Liver (tissue), 9 donors: Measurements from ENCODE around the gene RHO. TPM values are rescaled to one million over a fixed set of nuclear protein-coding genes. Genes with fewer than 3 reads are reported as not detected.

Experiments used
- DNase-seq: peaks from one replicate; pipeline ENCODE4 v3.0.0-alpha.2; 2017; ENCODE audit warnings: low spot score
- H3K27ac ChIP-seq, 2 donors: one replicate each; pipeline ENCODE4 v1.7.0; 2013; ENCODE audit warnings: inconsistent platforms in 2 of 2, low read length in 2 of 2, control low read depth in 1 of 2, low read depth in 1 of 2, mild to moderate bottlenecking in 1 of 2
- H3K27me3 ChIP-seq, 4 donors: one replicate each; pipeline versions ENCODE4 v1.6.1 to v1.7.0; 2013; ENCODE audit warnings: low read length in 3 of 4, inconsistent platforms in 1 of 4, mild to moderate bottlenecking in 1 of 4, moderate library complexity in 1 of 4; ENCODE audit not compliant: control insufficient read depth in 4 of 4, insufficient read depth in 4 of 4
- H3K36me3 ChIP-seq, 4 donors: one replicate each; pipeline versions ENCODE4 v1.6.1 to v1.7.0; 2013; ENCODE audit warnings: low read length in 3 of 4, mild to moderate bottlenecking in 3 of 4, low read depth in 1 of 4, moderate library complexity in 1 of 4; ENCODE audit not compliant: control insufficient read depth in 4 of 4, insufficient read depth in 3 of 4
- H3K4me1 ChIP-seq, 4 donors: one replicate each; pipeline versions ENCODE4 v1.6.1 to v1.7.0; 2013; ENCODE audit warnings: low read length in 3 of 4, mild to moderate bottlenecking in 3 of 4, moderate library complexity in 1 of 4; ENCODE audit not compliant: control insufficient read depth in 4 of 4, insufficient read depth in 4 of 4
- H3K4me3 ChIP-seq, 3 donors: one replicate each; pipeline versions ENCODE4 v1.6.1 to v1.7.0; 2013; ENCODE audit warnings: low read length in 3 of 3, control low read depth in 1 of 3, low read depth in 1 of 3, mild to moderate bottlenecking in 1 of 3
- H3K9ac ChIP-seq, 2 donors: one replicate each; pipeline ENCODE4 v1.7.0; 2013; ENCODE audit warnings: low read length in 2 of 2, mild to moderate bottlenecking in 2 of 2, moderate library complexity in 2 of 2, control low read depth in 1 of 2, low read depth in 1 of 2
- H3K9me3 ChIP-seq, 4 donors: one replicate each; pipeline versions ENCODE4 v1.6.1 to v1.7.0; 2013; ENCODE audit warnings: low read length in 3 of 4; ENCODE audit not compliant: control insufficient read depth in 4 of 4
- CTCF ChIP-seq: fragments of 150-350 bp; IDR thresholded peaks from 2 replicates; pipeline ENCODE4 v1.5.1; 2017; ENCODE audit warnings: improper control_type of control experiment, low read depth, low read length; ENCODE audit not compliant: missing input control
- EGR1 ChIP-seq, 2 donors: IDR thresholded peaks; 2 replicates each; pipeline ENCODE4 v1.6.1; 2016 to 2018; ENCODE audit warnings: antibody characterized with exemption in 2 of 2, low read depth in 2 of 2
- FOXA1 ChIP-seq: IDR thresholded peaks from 2 replicates; pipeline ENCODE4 v1.6.1; 2016; ENCODE audit warnings: antibody characterized with exemption
- FOXA2 ChIP-seq: IDR thresholded peaks from 2 replicates; pipeline ENCODE4 v1.6.1; 2016; ENCODE audit warnings: antibody characterized with exemption
- GABPA ChIP-seq, 2 donors: IDR thresholded peaks in 1 of 2; conservative IDR thresholded peaks in 1 of 2; 2 replicates each; pipeline ENCODE4 v1.6.1; 2016; ENCODE audit warnings: antibody characterized with exemption in 2 of 2, mild to moderate bottlenecking in 1 of 2, moderate library complexity in 1 of 2
- HNF4A ChIP-seq, 2 donors: conservative IDR thresholded peaks; 2 replicates each; pipeline ENCODE4 v1.6.1; 2016; ENCODE audit warnings: antibody characterized with exemption in 2 of 2, mild to moderate bottlenecking in 2 of 2
- HNF4G ChIP-seq: IDR thresholded peaks from 2 replicates; pipeline ENCODE4 v1.6.1; 2016; ENCODE audit warnings: antibody characterized with exemption
- JUND ChIP-seq, 2 donors: IDR thresholded peaks; 2 replicates each; pipeline ENCODE4 v1.6.1; 2016; ENCODE audit warnings: antibody characterized with exemption in 2 of 2
- NR2F2 ChIP-seq: IDR thresholded peaks from 2 replicates; pipeline ENCODE4 v1.6.1; 2016; ENCODE audit warnings: antibody characterized with exemption
- RAD21 ChIP-seq, 2 donors: IDR thresholded peaks; 2 replicates each; pipeline ENCODE4 v1.6.1; 2016; ENCODE audit warnings: antibody characterized with exemption in 2 of 2, mild to moderate bottlenecking in 2 of 2
- REST ChIP-seq: IDR thresholded peaks from 2 replicates; pipeline ENCODE4 v1.6.1; 2016; ENCODE audit warnings: antibody characterized with exemption, mild to moderate bottlenecking
- RXRA ChIP-seq, 2 donors: IDR thresholded peaks; 2 replicates each; pipeline ENCODE4 v1.6.1; 2017 to 2018; ENCODE audit warnings: antibody characterized with exemption in 2 of 2, mild to moderate bottlenecking in 1 of 2
- SP1 ChIP-seq: IDR thresholded peaks from 2 replicates; pipeline ENCODE4 v1.6.1; 2018; ENCODE audit warnings: antibody characterized with exemption, mild to moderate bottlenecking
- TAF1 ChIP-seq: conservative IDR thresholded peaks from 2 replicates; pipeline ENCODE4 v1.6.1; 2016; ENCODE audit warnings: antibody characterized with exemption, mild to moderate bottlenecking
- YY1 ChIP-seq: IDR thresholded peaks from 2 replicates; pipeline ENCODE4 v1.6.1; 2016; ENCODE audit warnings: antibody characterized with exemption, mild to moderate bottlenecking
- WGBS: extraction: QIAGEN DNeasy Blood & Tissue Kit; methylation state at CpG from one replicate; pipeline ENCODE4 v1.1.7; 2013; 5-methylcytosine and 5-hydroxymethylcytosine counted together
- polyA plus RNA-seq, 2 donors: library from polyadenylated mRNA; stranded (reverse) in 1 of 2; unstranded in 1 of 2; fragments of 200-250 nt in 1 of 2; fragments of >200 nt in 1 of 2; fragmentation: Nextera tagmentation in 1 of 2; extraction: Ambion mirVana in 1 of 2; gene quantifications; one replicate each; pipeline versions ENCODE4 v1.2.1 to v1.2.3, GENCODE V29; 2013 to 2015
- total RNA-seq, 2 donors: library from RNA; depleted of rRNA; stranded (reverse); fragments of >200 nt; gene quantifications; one replicate each; pipeline ENCODE4 v1.2.3, GENCODE V29; 2014
- TF ChIP-seq, protein P1 (sequence below): IDR thresholded peaks from 2 replicates; pipeline ENCODE4 v1.6.1; 2016; ENCODE audit warnings: antibody characterized with exemption
- TF ChIP-seq, protein P2 (sequence below): IDR thresholded peaks from 2 replicates; pipeline ENCODE4 v1.6.1; 2016; ENCODE audit warnings: antibody characterized with exemption
- TF ChIP-seq, protein P3 (sequence below): IDR thresholded peaks from 2 replicates; pipeline ENCODE4 v1.6.1; 2016; ENCODE audit warnings: antibody characterized with exemption
- donor health status: healthy.
- donor health status: healthy.
- donor health status: healthy.
- donor health status: healthy.
- donor health status: healthy.

The RHO gene
- total and polyA plus RNA-seq, 4 donors = not detected

GRCh38 chr3:129518581-129518980, 9.9 kb upstream of the RHO start (continued):
- TF ChIP-seq RXRA (IDR thresholded peaks at IDR 0.05) (no peak), FOXA1 (no peak), JUND (IDR thresholded peaks at IDR 0.05) (no peak), GABPA (IDR thresholded peaks at IDR 0.05 in 1 of 2, conservative IDR thresholded peaks at IDR 0.05 in 1 of 2) (no peak), YY1 (no peak), EGR1 (IDR thresholded peaks at IDR 0.05; ENCODE audit: low read depth in 2 of 2) (no peak), HNF4G (no peak), SP1 (no peak)
- TF ChIP-seq, protein P1, sequence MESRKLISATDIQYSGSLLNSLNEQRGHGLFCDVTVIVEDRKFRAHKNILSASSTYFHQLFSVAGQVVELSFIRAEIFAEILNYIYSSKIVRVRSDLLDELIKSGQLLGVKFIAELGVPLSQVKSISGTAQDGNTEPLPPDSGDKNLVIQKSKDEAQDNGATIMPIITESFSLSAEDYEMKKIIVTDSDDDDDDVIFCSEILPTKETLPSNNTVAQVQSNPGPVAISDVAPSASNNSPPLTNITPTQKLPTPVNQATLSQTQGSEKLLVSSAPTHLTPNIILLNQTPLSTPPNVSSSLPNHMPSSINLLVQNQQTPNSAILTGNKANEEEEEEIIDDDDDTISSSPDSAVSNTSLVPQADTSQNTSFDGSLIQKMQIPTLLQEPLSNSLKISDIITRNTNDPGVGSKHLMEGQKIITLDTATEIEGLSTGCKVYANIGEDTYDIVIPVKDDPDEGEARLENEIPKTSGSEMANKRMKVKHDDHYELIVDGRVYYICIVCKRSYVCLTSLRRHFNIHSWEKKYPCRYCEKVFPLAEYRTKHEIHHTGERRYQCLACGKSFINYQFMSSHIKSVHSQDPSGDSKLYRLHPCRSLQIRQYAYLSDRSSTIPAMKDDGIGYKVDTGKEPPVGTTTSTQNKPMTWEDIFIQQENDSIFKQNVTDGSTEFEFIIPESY = no peak

DNA sequence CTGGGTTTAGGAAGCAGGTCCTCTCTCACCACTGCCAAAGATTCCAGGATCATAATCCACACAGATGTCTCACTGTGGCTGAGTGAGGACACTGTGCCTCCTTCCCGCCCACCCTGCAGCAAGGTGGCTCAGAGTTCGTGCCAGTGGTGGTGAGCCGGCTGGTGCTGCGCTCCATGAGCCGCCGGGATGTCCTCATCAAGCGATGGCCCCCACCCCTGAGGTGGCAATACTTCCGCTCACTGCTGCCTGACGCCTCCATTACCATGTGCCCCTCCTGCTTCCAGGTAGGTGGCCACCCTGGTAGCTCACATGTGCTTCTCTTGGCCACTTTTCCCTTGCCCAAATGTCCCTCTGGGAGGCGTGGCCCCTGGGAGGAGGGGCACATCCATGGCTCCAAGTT, 9.0 kb upstream of the RHO start:
- H3K9ac ChIP-seq = no peak overlapping the region
- no peak for DNase-seq
- no peak overlapping the region for H3K4me3 ChIP-seq
- no peak for TF ChIP-seq EGR1 (IDR thresholded peaks at IDR 0.05; ENCODE audit: low read depth in 2 of 2)
- TF ChIP-seq NR2F2 = no peak
- TF ChIP-seq FOXA2 = no peak
- H3K27me3 ChIP-seq = no peaks in the 10 kb centered on the region
- WGBS = 96% methylated on average over 10 of the region's 10 CpGs
- peaks cover 0 to 4% (median 0%) of the 10 kb centered on the region in 4 donors for H3K36me3 ChIP-seq
- no peak overlapping the region for H3K27ac ChIP-seq
- H3K4me1 ChIP-seq = no peaks in the 10 kb centered on the region
- no peaks in the 10 kb centered on the region for H3K9me3 ChIP-seq

GRCh38 chr3:129519896-129520715, 8.3 kb upstream of the RHO start:
- no peaks in the 10 kb centered on the region for H3K9me3 ChIP-seq
- WGBS = 96% methylated on average over 15 of the region's 15 CpGs
- H3K27ac ChIP-seq = no peak overlapping the region
- H3K4me3 ChIP-seq = no peak overlapping the region
- no peaks in the 10 kb centered on the region for H3K27me3 ChIP-seq
- H3K36me3 ChIP-seq = peaks cover 0 to 4% (median 0%) of the 10 kb centered on the region in 4 donors
- no peak for TF ChIP-seq JUND (IDR thresholded peaks at IDR 0.05)
- no peak for TF ChIP-seq NR2F2
- TF ChIP-seq, protein P2, sequence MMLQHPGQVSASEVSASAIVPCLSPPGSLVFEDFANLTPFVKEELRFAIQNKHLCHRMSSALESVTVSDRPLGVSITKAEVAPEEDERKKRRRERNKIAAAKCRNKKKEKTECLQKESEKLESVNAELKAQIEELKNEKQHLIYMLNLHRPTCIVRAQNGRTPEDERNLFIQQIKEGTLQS = no peak
- no peak for TF ChIP-seq RXRA (IDR thresholded peaks at IDR 0.05)
- TF ChIP-seq, protein P3, sequence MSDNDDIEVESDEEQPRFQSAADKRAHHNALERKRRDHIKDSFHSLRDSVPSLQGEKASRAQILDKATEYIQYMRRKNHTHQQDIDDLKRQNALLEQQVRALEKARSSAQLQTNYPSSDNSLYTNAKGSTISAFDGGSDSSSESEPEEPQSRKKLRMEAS = no peak
- TF ChIP-seq CTCF = no peak
- TF ChIP-seq, protein P1 = no peak
- no peak for TF ChIP-seq GABPA (IDR thresholded peaks at IDR 0.05 in 1 of 2, conservative IDR thresholded peaks at IDR 0.05 in 1 of 2)
- no peak for TF ChIP-seq HNF4A (conservative IDR thresholded peaks at IDR 0.05)
- no peak for TF ChIP-seq EGR1 (IDR thresholded peaks at IDR 0.05; ENCODE audit: low read depth in 2 of 2)
- TF ChIP-seq HNF4G = no peak
- no peak for TF ChIP-seq SP1
- TF ChIP-seq TAF1 = no peak
- no peak for TF ChIP-seq FOXA2
- no peak for TF ChIP-seq FOXA1
- TF ChIP-seq REST = no peak
- TF ChIP-seq YY1 = no peak
- TF ChIP-seq RAD21 (IDR thresholded peaks at IDR 0.05) = no peak
- H3K9ac ChIP-seq = no peak overlapping the region
- no peaks in the 10 kb centered on the region for H3K4me1 ChIP-seq
- DNase-seq = no peak
